Measurements from ENCODE around the gene USP43.

DNA sequence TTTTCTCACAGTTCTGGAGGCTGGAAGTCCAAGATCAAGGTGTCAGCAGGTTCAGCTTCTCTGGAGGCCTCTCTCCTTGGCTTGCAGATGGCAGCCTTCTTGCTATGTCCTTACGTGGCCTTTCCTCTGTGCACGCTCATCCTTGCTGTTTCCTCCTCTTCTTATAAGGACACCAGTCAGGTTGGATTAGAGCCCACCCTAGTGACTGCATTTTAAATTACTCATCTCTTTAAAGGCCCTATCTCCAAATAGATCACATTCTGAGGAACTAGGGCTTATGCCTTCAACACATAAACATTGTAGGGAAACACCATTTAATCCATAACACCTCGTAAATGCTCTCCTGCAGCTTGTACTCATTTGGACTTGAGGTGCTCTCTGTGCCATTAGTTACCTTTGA is 109.8 kb downstream of the USP43 start:
- TF ChIP-seq, protein P1, sequence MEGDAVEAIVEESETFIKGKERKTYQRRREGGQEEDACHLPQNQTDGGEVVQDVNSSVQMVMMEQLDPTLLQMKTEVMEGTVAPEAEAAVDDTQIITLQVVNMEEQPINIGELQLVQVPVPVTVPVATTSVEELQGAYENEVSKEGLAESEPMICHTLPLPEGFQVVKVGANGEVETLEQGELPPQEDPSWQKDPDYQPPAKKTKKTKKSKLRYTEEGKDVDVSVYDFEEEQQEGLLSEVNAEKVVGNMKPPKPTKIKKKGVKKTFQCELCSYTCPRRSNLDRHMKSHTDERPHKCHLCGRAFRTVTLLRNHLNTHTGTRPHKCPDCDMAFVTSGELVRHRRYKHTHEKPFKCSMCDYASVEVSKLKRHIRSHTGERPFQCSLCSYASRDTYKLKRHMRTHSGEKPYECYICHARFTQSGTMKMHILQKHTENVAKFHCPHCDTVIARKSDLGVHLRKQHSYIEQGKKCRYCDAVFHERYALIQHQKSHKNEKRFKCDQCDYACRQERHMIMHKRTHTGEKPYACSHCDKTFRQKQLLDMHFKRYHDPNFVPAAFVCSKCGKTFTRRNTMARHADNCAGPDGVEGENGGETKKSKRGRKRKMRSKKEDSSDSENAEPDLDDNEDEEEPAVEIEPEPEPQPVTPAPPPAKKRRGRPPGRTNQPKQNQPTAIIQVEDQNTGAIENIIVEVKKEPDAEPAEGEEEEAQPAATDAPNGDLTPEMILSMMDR (IDR thresholded peaks at IDR 0.05; ENCODE audit: low read length): no peak
- TF ChIP-seq EZH2 (optimal IDR thresholded peaks at IDR 0.05; ENCODE audit: low read depth, low read length): no peak

Measured in MM.1S (cell line).